ENCODE measurements around the gene C1R.

C1R gene

DNA sequence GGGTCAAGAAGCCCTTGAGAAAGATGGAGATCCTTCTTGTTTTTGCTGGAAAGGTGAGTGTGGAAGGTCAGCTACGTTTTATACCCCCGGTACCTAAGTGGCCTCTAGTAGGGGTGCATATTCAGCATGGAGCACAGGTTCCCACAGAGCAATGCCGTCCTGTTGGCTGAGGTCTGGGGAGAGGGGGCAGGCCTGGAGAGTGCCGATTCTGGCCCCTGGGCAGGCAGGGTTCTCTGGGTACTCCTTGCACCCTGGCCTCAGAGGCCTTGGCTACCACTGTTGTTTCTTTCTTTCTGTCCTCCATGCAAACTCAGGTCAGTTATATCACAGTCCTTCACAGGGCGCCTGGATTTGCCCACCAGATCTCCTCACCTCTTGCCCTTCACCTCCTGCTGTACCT is 27.9 kb upstream of the C1R start:
- H3K9ac ChIP-seq (ENCODE audit: low read length in 5 of 5): no peak overlapping the region
- peaks cover 0 to 7% (median 0%) of the 10 kb centered on the region in 5 donors for H3K36me3 ChIP-seq (ENCODE audit: control insufficient read depth in 5 of 5, insufficient read depth in 5 of 5, low read length in 5 of 5)
- no peak overlapping the region for H3K27ac ChIP-seq (ENCODE audit: low read depth, low read length)
- no peak overlapping the region for H3K4me3 ChIP-seq (ENCODE audit: low read depth in 1 of 5, low read length in 5 of 5)
- H3K9me3 ChIP-seq (ENCODE audit: control insufficient read depth in 5 of 5, low read length in 5 of 5): no peaks in the 10 kb centered on the region
- peaks cover 0 to 4% (median 0%) of the 10 kb centered on the region in 5 donors for H3K27me3 ChIP-seq (ENCODE audit: control insufficient read depth in 5 of 5, insufficient read depth in 4 of 5, low read length in 5 of 5)
- peaks cover 0 to 22% (median 14%) of the 10 kb centered on the region in 5 donors for H3K4me1 ChIP-seq (ENCODE audit: control insufficient read depth in 5 of 5, insufficient read depth in 5 of 5, low read length in 5 of 5)

DNA sequence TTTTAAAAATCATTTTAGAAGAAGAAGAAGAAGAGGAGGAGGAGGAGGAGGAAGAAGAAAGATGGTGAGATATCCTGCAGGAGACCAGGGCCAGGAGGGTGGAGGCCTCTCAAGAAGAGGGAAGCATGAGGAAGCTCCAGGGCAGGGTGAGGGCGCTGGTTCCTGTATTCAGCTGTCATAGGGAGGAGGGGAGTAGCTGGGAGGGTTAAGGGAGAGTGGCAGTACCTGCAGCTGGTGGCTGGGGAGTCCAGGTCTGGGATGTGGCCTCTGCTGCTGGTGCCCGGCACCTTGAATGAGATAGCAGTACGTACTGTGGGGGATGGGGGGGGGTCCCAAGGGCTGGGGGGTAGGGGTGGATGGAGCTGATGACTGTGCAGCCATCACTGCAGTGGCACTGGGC is 26.6 kb upstream of the C1R start:
- peaks cover 0 to 19% (median 14%) of the 10 kb centered on the region in 5 donors for H3K4me1 ChIP-seq (ENCODE audit: control insufficient read depth in 5 of 5, insufficient read depth in 5 of 5, low read length in 5 of 5)
- no peaks in the 10 kb centered on the region for H3K9me3 ChIP-seq (ENCODE audit: control insufficient read depth in 5 of 5, low read length in 5 of 5)
- H3K4me3 ChIP-seq (ENCODE audit: low read depth in 1 of 5, low read length in 5 of 5): no peak overlapping the region
- H3K9ac ChIP-seq (ENCODE audit: low read length in 5 of 5): no peak overlapping the region
- no peak overlapping the region for H3K27ac ChIP-seq (ENCODE audit: low read depth, low read length)
- peaks cover 0 to 2% (median 0%) of the 10 kb centered on the region in 5 donors for H3K27me3 ChIP-seq (ENCODE audit: control insufficient read depth in 5 of 5, insufficient read depth in 4 of 5, low read length in 5 of 5)
- H3K36me3 ChIP-seq (ENCODE audit: control insufficient read depth in 5 of 5, insufficient read depth in 5 of 5, low read length in 5 of 5): peaks cover 0 to 7% (median 0%) of the 10 kb centered on the region in 5 donors

DNA sequence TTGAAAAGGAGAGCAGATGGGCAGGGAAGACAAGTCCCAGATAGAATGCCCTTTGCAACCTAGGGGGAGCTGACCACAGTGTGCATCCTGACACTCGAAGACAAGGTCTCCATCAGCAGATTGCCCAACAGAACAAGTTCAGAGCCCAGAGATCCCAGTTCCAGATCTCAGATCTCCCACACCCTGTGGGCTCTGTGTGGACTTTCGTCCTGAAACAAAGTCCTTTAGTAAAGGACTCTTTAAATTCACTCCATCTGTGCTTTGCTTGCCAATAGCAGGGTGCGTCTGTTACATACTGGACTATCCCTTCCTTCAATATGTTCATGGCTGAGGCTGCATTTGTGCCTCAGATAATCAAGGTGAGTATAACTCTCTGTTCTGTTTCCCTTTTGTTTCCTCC is 25.4 kb upstream of the C1R start:
- Histone ChIP-seq H3K4me1 (ENCODE audit: control insufficient read depth in 5 of 5, insufficient read depth in 5 of 5, low read length in 5 of 5) (peaks cover 0 to 12% (median 9%) of the 10 kb centered on the region in 5 donors), H3K36me3 (ENCODE audit: control insufficient read depth in 5 of 5, insufficient read depth in 5 of 5, low read length in 5 of 5) (peaks cover 0 to 7% (median 0%) of the 10 kb centered on the region in 5 donors), H3K27me3 (ENCODE audit: control insufficient read depth in 5 of 5, insufficient read depth in 4 of 5, low read length in 5 of 5) (peaks cover 0 to 2% (median 0%) of the 10 kb centered on the region in 5 donors), H3K27ac (ENCODE audit: low read depth, low read length) (no peak overlapping the region), H3K9ac (ENCODE audit: low read length in 5 of 5) (no peak overlapping the region), H3K9me3 (ENCODE audit: control insufficient read depth in 5 of 5, low read length in 5 of 5) (no peaks in the 10 kb centered on the region), H3K4me3 (ENCODE audit: low read depth in 1 of 5, low read length in 5 of 5) (no peak overlapping the region)

DNA sequence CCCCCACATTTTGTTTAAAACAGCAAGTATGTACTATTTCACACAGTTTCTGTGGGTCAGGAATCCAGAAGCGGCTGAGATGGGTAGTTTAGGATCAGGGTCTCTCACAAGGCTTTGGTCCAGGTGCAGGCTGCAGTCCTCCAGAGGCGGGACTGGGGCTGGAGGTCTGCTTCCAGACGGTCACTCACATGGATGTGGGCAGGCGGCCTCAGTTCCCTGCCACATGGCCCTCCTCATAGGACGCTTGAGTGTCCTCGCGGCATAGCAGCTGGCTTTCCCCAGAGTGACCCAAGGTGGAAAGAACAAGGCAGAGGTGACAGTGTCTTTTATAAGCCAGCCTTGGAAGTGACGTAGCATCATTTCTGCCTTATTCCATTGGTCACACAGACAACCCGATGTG is 24.7 kb upstream of the C1R start:
- Histone ChIP-seq H3K4me1 (ENCODE audit: control insufficient read depth in 5 of 5, insufficient read depth in 5 of 5, low read length in 5 of 5) (peaks cover 2 to 8% (median 3%) of the 10 kb centered on the region in 5 donors), H3K27me3 (ENCODE audit: control insufficient read depth in 5 of 5, insufficient read depth in 4 of 5, low read length in 5 of 5) (peaks cover 0 to 2% (median 0%) of the 10 kb centered on the region in 5 donors), H3K36me3 (ENCODE audit: control insufficient read depth in 5 of 5, insufficient read depth in 5 of 5, low read length in 5 of 5) (peaks cover 0 to 7% (median 0%) of the 10 kb centered on the region in 5 donors), H3K4me3 (ENCODE audit: low read depth in 1 of 5, low read length in 5 of 5) (no peak overlapping the region), H3K9ac (ENCODE audit: low read length in 5 of 5) (no peak overlapping the region), H3K27ac (ENCODE audit: low read depth, low read length) (no peak overlapping the region), H3K9me3 (ENCODE audit: control insufficient read depth in 5 of 5, low read length in 5 of 5) (no peaks in the 10 kb centered on the region)

GRCh38 chr12:7116196-7116595 is 24.0 kb upstream of the C1R start:
- Histone ChIP-seq H3K9ac (ENCODE audit: low read length in 5 of 5) (no peak overlapping the region), H3K4me1 (ENCODE audit: control insufficient read depth in 5 of 5, insufficient read depth in 5 of 5, low read length in 5 of 5) (peaks cover 0 to 8% (median 3%) of the 10 kb centered on the region in 5 donors), H3K27ac (ENCODE audit: low read depth, low read length) (no peak overlapping the region), H3K4me3 (ENCODE audit: low read depth in 1 of 5, low read length in 5 of 5) (no peak overlapping the region), H3K9me3 (ENCODE audit: control insufficient read depth in 5 of 5, low read length in 5 of 5) (no peaks in the 10 kb centered on the region), H3K36me3 (ENCODE audit: control insufficient read depth in 5 of 5, insufficient read depth in 5 of 5, low read length in 5 of 5) (peaks cover 0 to 7% (median 0%) of the 10 kb centered on the region in 5 donors), H3K27me3 (ENCODE audit: control insufficient read depth in 5 of 5, insufficient read depth in 4 of 5, low read length in 5 of 5) (peaks cover 0 to 2% (median 0%) of the 10 kb centered on the region in 5 donors)

DNA sequence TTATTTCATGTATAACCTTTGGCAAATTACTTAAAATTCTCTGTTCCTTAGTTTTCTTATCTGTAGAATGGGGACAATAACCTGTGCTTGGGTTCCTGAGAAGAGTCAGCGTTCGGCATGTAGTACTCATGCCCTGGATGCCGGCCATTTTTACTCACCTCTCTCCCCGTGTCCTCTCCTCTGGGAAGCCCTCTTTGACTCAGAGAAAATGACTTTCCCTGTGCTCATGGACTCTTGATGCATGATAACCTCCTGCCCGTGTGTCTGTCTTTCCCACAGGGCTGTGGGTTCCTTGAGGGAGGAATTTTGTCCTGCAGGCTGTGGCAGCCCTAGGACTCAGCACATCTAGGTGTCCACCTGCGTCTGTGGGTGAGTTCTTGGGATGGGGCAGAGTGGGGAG is 22.6 kb upstream of the C1R start:
- Histone ChIP-seq H3K4me1 (ENCODE audit: control insufficient read depth in 5 of 5, insufficient read depth in 5 of 5, low read length in 5 of 5) (peaks cover 1 to 8% (median 3%) of the 10 kb centered on the region in 5 donors), H3K27ac (ENCODE audit: low read depth, low read length) (no peak overlapping the region), H3K9me3 (ENCODE audit: control insufficient read depth in 5 of 5, low read length in 5 of 5) (no peaks in the 10 kb centered on the region), H3K9ac (ENCODE audit: low read length in 5 of 5) (no peak overlapping the region), H3K36me3 (ENCODE audit: control insufficient read depth in 5 of 5, insufficient read depth in 5 of 5, low read length in 5 of 5) (peaks cover 0 to 7% (median 0%) of the 10 kb centered on the region in 5 donors), H3K27me3 (ENCODE audit: control insufficient read depth in 5 of 5, insufficient read depth in 4 of 5, low read length in 5 of 5) (peaks cover 0 to 2% (median 0%) of the 10 kb centered on the region in 5 donors), H3K4me3 (ENCODE audit: low read depth in 1 of 5, low read length in 5 of 5) (no peak overlapping the region)

DNA sequence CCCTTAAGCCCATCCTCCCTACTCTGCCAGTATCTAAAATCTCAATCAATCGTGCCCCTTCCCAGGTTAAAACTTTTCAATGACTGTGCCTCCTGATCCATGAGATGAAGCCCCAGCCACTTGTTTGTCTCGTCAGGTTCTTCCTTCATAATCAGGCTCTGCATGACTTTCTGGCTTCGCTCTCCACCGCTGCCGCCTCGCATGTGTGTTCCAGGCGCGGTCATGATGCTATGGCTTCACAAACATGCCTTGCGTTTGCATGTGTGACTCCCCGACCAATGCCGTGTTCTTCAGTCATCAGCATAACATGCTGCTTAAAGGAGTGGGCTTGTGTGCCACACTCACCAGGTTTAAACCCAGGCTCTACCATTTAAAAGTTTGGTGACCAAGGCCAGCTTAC is 21.8 kb upstream of the C1R start:
- Histone ChIP-seq H3K27ac (ENCODE audit: low read depth, low read length) (no peak overlapping the region), H3K9me3 (ENCODE audit: control insufficient read depth in 5 of 5, low read length in 5 of 5) (no peaks in the 10 kb centered on the region), H3K36me3 (ENCODE audit: control insufficient read depth in 5 of 5, insufficient read depth in 5 of 5, low read length in 5 of 5) (peaks cover 0 to 7% (median 0%) of the 10 kb centered on the region in 5 donors), H3K27me3 (ENCODE audit: control insufficient read depth in 5 of 5, insufficient read depth in 4 of 5, low read length in 5 of 5) (peaks cover 0 to 2% (median 0%) of the 10 kb centered on the region in 5 donors), H3K4me3 (ENCODE audit: low read depth in 1 of 5, low read length in 5 of 5) (no peak overlapping the region), H3K4me1 (ENCODE audit: control insufficient read depth in 5 of 5, insufficient read depth in 5 of 5, low read length in 5 of 5) (peaks cover 2 to 14% (median 8%) of the 10 kb centered on the region in 5 donors), H3K9ac (ENCODE audit: low read length in 5 of 5) (no peak overlapping the region)

GRCh38 chr12:7113389-7113871 is 21.2 kb upstream of the C1R start:
- H3K9ac ChIP-seq (ENCODE audit: low read length in 5 of 5): no peak overlapping the region
- H3K36me3 ChIP-seq (ENCODE audit: control insufficient read depth in 5 of 5, insufficient read depth in 5 of 5, low read length in 5 of 5): peaks cover 0 to 7% (median 0%) of the 10 kb centered on the region in 5 donors
- H3K4me1 ChIP-seq (ENCODE audit: control insufficient read depth in 5 of 5, insufficient read depth in 5 of 5, low read length in 5 of 5): peaks cover 2 to 18% (median 11%) of the 10 kb centered on the region in 5 donors
- H3K27ac ChIP-seq (ENCODE audit: low read depth, low read length): no peak overlapping the region
- H3K27me3 ChIP-seq (ENCODE audit: control insufficient read depth in 5 of 5, insufficient read depth in 4 of 5, low read length in 5 of 5): peaks cover 0 to under 1% (median 0%) of the 10 kb centered on the region in 5 donors
- no peak overlapping the region for H3K4me3 ChIP-seq (ENCODE audit: low read depth in 1 of 5, low read length in 5 of 5)
- H3K9me3 ChIP-seq (ENCODE audit: control insufficient read depth in 5 of 5, low read length in 5 of 5): no peaks in the 10 kb centered on the region

DNA sequence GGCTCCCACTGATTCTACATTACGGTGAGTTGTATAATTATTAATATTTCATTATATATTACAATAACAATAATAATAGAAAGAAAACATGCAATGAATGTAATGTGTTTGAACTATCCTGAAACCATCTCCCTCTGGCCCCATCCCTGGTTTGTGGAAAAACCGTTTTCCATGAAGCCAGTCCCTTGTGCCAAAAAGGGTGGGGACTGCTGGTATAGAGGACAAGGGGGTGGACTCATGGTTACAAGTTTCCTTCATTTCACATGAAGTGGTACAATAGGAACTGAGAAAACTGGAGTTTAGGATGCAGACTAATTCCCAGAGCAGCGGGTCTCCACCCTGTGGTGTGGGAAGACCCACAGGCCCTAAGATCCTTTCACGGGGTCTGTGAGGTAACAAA is 19.8 kb upstream of the C1R start:
- no peak overlapping the region for H3K9ac ChIP-seq (ENCODE audit: low read length in 5 of 5)
- no peak overlapping the region for H3K27ac ChIP-seq (ENCODE audit: low read depth, low read length)
- H3K36me3 ChIP-seq (ENCODE audit: control insufficient read depth in 5 of 5, insufficient read depth in 5 of 5, low read length in 5 of 5): peaks cover 0 to 5% (median 0%) of the 10 kb centered on the region in 5 donors
- H3K4me1 ChIP-seq (ENCODE audit: control insufficient read depth in 5 of 5, insufficient read depth in 5 of 5, low read length in 5 of 5): peaks cover 2 to 28% (median 19%) of the 10 kb centered on the region in 5 donors
- H3K9me3 ChIP-seq (ENCODE audit: control insufficient read depth in 5 of 5, low read length in 5 of 5): no peaks in the 10 kb centered on the region
- H3K4me3 ChIP-seq (ENCODE audit: low read depth in 1 of 5, low read length in 5 of 5): no peak overlapping the region
- H3K27me3 ChIP-seq (ENCODE audit: control insufficient read depth in 5 of 5, insufficient read depth in 4 of 5, low read length in 5 of 5): no peaks in the 10 kb centered on the region

GRCh38 chr12:7110661-7111060 is 18.4 kb upstream of the C1R start:
- no peak overlapping the region for H3K4me3 ChIP-seq (ENCODE audit: low read depth in 1 of 5, low read length in 5 of 5)
- H3K36me3 ChIP-seq (ENCODE audit: control insufficient read depth in 5 of 5, insufficient read depth in 5 of 5, low read length in 5 of 5): no peaks in the 10 kb centered on the region
- H3K9me3 ChIP-seq (ENCODE audit: control insufficient read depth in 5 of 5, low read length in 5 of 5): peaks cover 0 to 6% (median 3%) of the 10 kb centered on the region in 5 donors
- no peaks in the 10 kb centered on the region for H3K27me3 ChIP-seq (ENCODE audit: control insufficient read depth in 5 of 5, insufficient read depth in 4 of 5, low read length in 5 of 5)
- no peak overlapping the region for H3K27ac ChIP-seq (ENCODE audit: low read depth, low read length)
- H3K4me1 ChIP-seq (ENCODE audit: control insufficient read depth in 5 of 5, insufficient read depth in 5 of 5, low read length in 5 of 5): peaks cover 2 to 28% (median 19%) of the 10 kb centered on the region in 5 donors
- H3K9ac ChIP-seq (ENCODE audit: low read length in 5 of 5): no peak overlapping the region

All from subcutaneous abdominal adipose tissue (tissue), 5 donors.